Naive B cell (primary cell): Measurements from ENCODE around the gene PTX3. TPM values are rescaled to one million over a fixed set of nuclear protein-coding genes. Genes with fewer than 3 reads are reported as not detected.

ENCODE experiments used
- ATAC-seq, 2 donors: fragments of 150-1000 bp; cut with Tn5 transposase; 2 replicates each; pipeline ENCODE4 v1.10.0; 2021; ENCODE audit warnings: low read depth in 2 of 2, mild to moderate bottlenecking in 2 of 2, moderate library complexity in 2 of 2
- DNase-seq: peaks from one replicate; pipeline ENCODE4 v3.0.0; 2022
- H3K27ac Mint-ChIP-seq, 6 donors: one replicate each; pipeline ENCODE4 v1.8.0; 2020 to 2022; ENCODE audit warnings: mild to moderate bottlenecking in 6 of 6, mixed read lengths in 6 of 6, moderate library complexity in 5 of 6, inconsistent platforms in 2 of 6
- H3K27me3 Mint-ChIP-seq, 3 donors: one replicate each; pipeline ENCODE4 v1.8.0; 2021 to 2022; ENCODE audit warnings: mixed read lengths in 3 of 3, mild to moderate bottlenecking in 1 of 3
- H3K36me3 Mint-ChIP-seq, 2 donors: one replicate each; pipeline ENCODE4 v1.8.0; 2020 to 2022; ENCODE audit warnings: mixed read lengths in 2 of 2, inconsistent platforms in 1 of 2, mild to moderate bottlenecking in 1 of 2
- H3K4me1 Mint-ChIP-seq, 3 donors: one replicate each; pipeline ENCODE4 v1.8.0; 2020 to 2022; ENCODE audit warnings: mixed read lengths in 3 of 3, inconsistent platforms in 1 of 3, mild to moderate bottlenecking in 1 of 3, moderate library complexity in 1 of 3
- H3K4me3 Mint-ChIP-seq, 8 donors: one replicate each; pipeline ENCODE4 v1.8.0; 2020 to 2022; ENCODE audit warnings: mild to moderate bottlenecking in 8 of 8, mixed read lengths in 8 of 8, moderate library complexity in 8 of 8, inconsistent platforms in 2 of 8
- H3K9me3 Mint-ChIP-seq, 7 donors: one replicate each; pipeline ENCODE4 v1.8.0; 2020 to 2022; ENCODE audit warnings: mixed read lengths in 7 of 7, mild to moderate bottlenecking in 5 of 7, inconsistent platforms in 2 of 7, moderate library complexity in 1 of 7
- polyA plus RNA-seq, 6 donors: library from polyadenylated mRNA; unstranded; fragments of 300-500 nt; fragmentation: Illumina TruSeq; gene quantifications; one replicate each; pipeline ENCODE4 v1.2.3, GENCODE V29; 2021; ENCODE audit warnings: low read depth in 6 of 6

PTX3 gene
- polyA plus RNA-seq, 6 donors from 2014 or later: 0.20 TPM; not detected in 5

DNA sequence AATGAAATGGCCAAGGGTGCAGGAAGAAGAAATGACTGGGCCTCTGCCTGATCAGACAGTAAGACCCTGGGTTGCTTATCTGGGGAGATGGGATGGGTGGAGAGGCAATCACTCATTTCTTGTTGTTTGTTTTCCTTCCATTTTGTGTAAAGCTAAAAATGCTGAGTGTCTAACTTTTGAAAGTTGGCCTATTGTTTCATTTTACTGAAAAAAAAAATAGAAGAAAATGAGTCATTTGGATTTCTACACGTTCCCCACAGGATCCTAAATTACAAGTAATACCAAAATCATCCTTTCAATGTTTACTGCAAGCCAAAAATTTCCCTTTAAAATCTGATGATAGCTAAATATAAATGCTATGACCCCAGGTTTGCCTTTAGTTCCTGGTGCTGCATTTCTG, 30.6 kb downstream of the PTX3 start:
- Mint-ChIP-seq H3K9me3 (no peaks in the 10 kb centered on the region), H3K4me1 (no peaks in the 10 kb centered on the region), H3K27me3 (peaks cover 0 to 9% (median 0%) of the 10 kb centered on the region in 3 donors), H3K4me3 (no peak overlapping the region), H3K36me3 (no peaks in the 10 kb centered on the region), H3K27ac (no peak overlapping the region)
- no peak for ATAC-seq
- DNase-seq: no peak

DNA sequence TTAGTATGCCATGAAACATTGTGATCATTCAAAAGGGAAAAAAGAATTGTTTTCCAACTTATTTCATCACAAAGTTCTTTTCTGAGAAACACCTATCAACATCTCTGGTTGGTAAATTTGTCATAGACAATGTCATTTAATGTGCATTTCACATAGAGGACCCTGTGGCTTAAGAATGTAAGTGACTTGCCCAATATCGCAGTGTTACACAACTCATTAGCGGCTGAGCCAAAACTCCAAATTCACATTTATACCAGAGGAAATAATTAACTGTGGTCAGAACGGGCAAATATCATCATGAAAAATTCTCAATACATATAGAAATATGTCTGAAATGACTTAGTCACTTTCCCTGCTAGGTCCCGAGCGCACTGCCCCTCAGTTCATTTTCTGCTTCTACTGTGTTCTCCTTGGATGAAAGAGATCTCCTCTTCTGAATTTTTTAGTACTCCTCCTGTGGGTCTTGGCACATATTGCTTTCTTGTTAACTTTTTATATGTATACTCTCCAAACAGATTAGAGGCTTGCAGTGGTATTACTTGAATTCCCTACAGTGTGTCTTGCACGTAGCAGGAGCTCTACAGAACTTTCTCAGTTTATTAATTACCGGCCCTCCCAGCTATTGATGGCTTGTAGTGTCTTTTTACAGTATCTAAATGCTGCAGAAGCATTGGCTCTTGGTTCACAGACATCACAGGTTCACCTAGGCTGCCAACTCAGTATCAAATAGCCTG, 33.1 kb downstream of the PTX3 start:
- Mint-ChIP-seq H3K4me3 (no peak overlapping the region), H3K4me1 (no peaks in the 10 kb centered on the region), H3K27ac (no peak overlapping the region), H3K36me3 (no peaks in the 10 kb centered on the region), H3K9me3 (peaks cover 0 to 2% (median 0%) of the 10 kb centered on the region in 7 donors), H3K27me3 (no peaks in the 10 kb centered on the region)
- DNase-seq (no peak), ATAC-seq (no peak)

DNA sequence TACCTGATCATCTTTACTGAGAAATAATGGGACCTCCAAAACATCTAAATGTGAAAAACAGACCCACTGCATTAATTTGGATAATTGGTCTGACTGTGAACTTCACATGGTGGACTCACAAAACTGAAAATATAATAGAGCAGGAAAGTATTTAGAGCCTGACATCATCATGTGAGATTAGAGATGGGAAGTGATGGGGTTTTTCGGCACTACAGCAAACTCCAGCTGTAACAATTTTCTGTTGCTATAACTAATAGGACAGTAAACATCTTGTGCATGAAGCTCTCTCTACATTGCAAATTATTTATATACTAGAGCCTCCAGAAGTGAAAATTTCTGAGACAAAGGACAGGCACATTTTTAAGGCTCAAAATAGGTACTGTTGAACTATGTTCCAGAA, 34.4 kb downstream of the PTX3 start:
- Mint-ChIP-seq H3K4me1 (no peaks in the 10 kb centered on the region), H3K27me3 (no peaks in the 10 kb centered on the region), H3K27ac (no peak overlapping the region), H3K4me3 (no peak overlapping the region), H3K9me3 (peaks cover 0 to 2% (median 0%) of the 10 kb centered on the region in 7 donors), H3K36me3 (no peaks in the 10 kb centered on the region)
- DNase-seq (no peak), ATAC-seq (no peak)

- H3K27ac Mint-ChIP-seq: no peak overlapping the region
- peaks cover 0 to 4% (median 0%) of the 10 kb centered on the region in 3 donors for H3K27me3 Mint-ChIP-seq
- no peaks in the 10 kb centered on the region for H3K36me3 Mint-ChIP-seq
- DNase-seq: no peak
- no peak for ATAC-seq
- no peak overlapping the region for H3K4me3 Mint-ChIP-seq
- H3K4me1 Mint-ChIP-seq: no peaks in the 10 kb centered on the region
- H3K9me3 Mint-ChIP-seq: peaks cover 0 to 6% (median 0%) of the 10 kb centered on the region in 7 donors
These were observed 36.0 kb downstream of the PTX3 start for GRCh38 chr3:157472648-157473047.

- Mint-ChIP-seq H3K4me3 (no peak overlapping the region), H3K27ac (no peak overlapping the region), H3K36me3 (no peaks in the 10 kb centered on the region), H3K27me3 (peaks cover 0 to 4% (median 0%) of the 10 kb centered on the region in 3 donors), H3K9me3 (peaks cover 0 to 6% (median under 1%) of the 10 kb centered on the region in 7 donors), H3K4me1 (no peaks in the 10 kb centered on the region)
- DNase-seq (no peak), ATAC-seq (no peak)
These were observed 39.3 kb downstream of the PTX3 start for GRCh38 chr3:157475921-157476414.

DNA sequence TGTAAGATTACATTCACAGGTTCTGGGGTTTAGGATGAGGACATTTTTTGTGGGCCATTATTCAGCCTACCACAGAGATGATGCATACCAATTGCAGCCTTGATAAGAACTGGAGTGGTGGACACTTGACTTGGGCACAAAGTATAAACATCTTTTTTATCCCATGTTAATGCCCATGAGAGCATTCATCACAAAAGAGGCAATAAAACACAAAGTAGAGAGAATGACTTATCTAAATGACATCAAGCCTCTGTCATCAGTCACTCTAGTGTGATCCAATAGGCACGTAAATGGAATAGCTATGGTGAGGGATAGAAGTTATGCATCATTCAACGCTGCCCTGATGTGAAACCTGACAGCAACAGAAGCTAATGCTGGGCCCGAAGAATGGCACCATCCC, 40.8 kb downstream of the PTX3 start:
- ATAC-seq: no peak
- H3K36me3 Mint-ChIP-seq: no peaks in the 10 kb centered on the region
- H3K9me3 Mint-ChIP-seq: peaks cover 0 to 8% (median 2%) of the 10 kb centered on the region in 7 donors
- H3K4me3 Mint-ChIP-seq: no peak overlapping the region
- H3K27me3 Mint-ChIP-seq: peaks cover 0 to 10% (median 4%) of the 10 kb centered on the region in 3 donors
- no peak overlapping the region for H3K27ac Mint-ChIP-seq
- no peaks in the 10 kb centered on the region for H3K4me1 Mint-ChIP-seq
- DNase-seq: no peak

DNA sequence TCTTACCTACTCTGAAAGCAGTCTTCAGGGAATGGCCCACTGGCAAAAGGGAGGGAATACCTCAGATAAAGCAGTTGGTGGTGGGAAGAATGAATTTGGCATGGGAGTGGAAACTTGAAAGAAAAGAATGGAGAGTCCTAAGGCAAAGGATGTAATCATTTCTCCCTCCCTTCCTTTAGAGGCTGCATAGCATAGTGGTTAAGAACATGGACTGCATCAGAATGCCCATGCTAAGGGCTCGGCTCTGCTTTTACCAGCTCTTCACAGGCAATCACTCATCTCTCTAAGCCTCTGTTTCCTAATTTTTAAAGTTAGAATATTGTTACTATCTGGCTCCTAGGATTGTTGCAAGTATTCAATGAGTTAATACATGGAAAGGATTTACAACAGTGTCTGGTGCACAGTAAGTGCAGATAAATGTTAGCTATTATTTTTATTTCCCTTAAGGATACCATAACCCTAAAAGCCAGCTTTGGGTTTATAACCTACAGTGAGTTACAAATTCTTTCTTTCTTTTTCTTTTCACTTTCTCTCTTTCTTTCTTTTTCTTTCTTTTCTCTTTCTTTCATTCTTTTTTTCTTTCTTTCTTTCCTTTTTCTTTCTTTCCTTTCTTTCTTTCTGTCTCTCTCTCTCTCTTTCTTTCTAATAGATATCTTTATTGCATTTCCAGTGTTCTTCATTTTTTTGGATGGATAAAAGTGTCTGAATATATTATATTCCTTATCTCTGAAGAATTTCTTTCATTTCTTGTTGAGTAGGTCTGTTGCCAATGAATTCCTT, 43.0 kb downstream of the PTX3 start:
- H3K4me1 Mint-ChIP-seq: no peaks in the 10 kb centered on the region
- H3K36me3 Mint-ChIP-seq: no peaks in the 10 kb centered on the region
- DNase-seq (no peak), ATAC-seq (no peak)
- H3K4me3 Mint-ChIP-seq: no peak overlapping the region
- H3K27me3 Mint-ChIP-seq: peaks cover 4 to 14% (median 9%) of the 10 kb centered on the region in 3 donors
- H3K9me3 Mint-ChIP-seq: peaks cover 0 to 17% (median 6%) of the 10 kb centered on the region in 7 donors
- H3K27ac Mint-ChIP-seq: no peak overlapping the region

DNA sequence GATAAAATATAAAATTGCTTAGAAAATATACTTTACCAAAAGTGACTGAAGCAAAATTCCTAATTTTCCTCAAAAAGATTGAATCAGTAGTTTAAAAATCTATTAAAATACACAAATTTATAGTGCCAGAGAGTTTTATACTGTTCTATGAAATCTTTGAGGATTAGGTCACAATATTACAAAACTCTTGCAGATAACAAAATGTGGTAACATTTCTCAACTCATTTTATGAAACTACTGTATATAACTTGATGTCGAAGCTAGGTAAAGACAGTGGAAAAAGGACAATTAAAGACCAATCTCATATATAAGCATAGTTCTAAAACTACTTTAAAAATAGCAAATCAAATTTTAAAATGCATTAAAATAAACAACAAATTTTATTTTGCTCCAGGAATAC, 50.7 kb downstream of the PTX3 start:
- ATAC-seq (no peak), DNase-seq (no peak)
- Mint-ChIP-seq H3K4me1 (no peaks in the 10 kb centered on the region), H3K27me3 (peaks cover 0 to 18% (median 10%) of the 10 kb centered on the region in 3 donors), H3K27ac (no peak overlapping the region), H3K9me3 (peaks cover 0 to 16% (median 2%) of the 10 kb centered on the region in 7 donors), H3K36me3 (no peaks in the 10 kb centered on the region), H3K4me3 (no peak overlapping the region)

DNA sequence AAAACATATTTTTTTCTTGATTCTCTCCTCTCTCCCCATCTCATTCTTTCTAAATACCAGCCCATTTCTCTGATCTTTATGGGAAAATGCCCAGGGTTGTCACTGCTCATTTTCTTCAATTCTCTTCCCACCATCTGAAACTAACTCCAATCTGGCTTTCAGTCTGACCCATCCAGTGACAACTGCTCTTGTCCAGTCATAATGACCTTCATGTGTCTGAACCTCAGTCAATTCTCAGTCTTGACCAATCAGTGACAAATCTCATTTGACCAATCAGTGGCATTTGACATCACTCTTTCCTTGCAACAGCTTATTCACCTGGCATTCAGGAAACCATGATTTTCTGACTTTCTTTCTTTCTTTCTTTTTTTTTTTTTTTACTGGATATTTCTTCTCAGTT, 51.5 kb downstream of the PTX3 start:
- no peaks in the 10 kb centered on the region for H3K4me1 Mint-ChIP-seq
- peaks cover 0 to 18% (median 6%) of the 10 kb centered on the region in 3 donors for H3K27me3 Mint-ChIP-seq
- H3K4me3 Mint-ChIP-seq: no peak overlapping the region
- H3K36me3 Mint-ChIP-seq: no peaks in the 10 kb centered on the region
- DNase-seq (no peak), ATAC-seq (no peak)
- peak overlapping the region in 1 of 6 donors; percentile 47 for H3K27ac Mint-ChIP-seq
- peaks cover 0 to 8% (median 0%) of the 10 kb centered on the region in 7 donors for H3K9me3 Mint-ChIP-seq

DNA sequence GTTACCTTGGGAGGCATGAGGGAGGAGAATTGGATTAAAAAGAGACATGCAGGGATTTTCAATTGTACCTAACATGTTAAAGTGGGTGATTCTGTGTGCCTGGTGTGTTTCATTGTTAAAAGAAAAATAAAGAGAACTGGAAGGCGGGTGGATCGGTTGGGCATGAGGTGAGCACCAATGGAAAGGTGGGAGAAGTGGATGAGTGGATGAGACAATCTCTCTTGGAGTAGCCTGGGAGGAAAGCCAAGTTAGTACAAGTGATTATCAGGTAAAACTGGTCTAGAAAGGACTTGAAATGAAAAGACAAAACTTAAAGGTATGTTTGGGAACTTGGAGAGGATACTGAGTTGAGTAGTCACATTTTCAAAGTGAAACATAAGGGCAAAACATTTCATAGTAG, 54.5 kb downstream of the PTX3 start:
- Mint-ChIP-seq H3K9me3 (no peaks in the 10 kb centered on the region), H3K4me3 (no peak overlapping the region), H3K27me3 (peaks cover 9 to 20% (median 14%) of the 10 kb centered on the region in 3 donors), H3K36me3 (no peaks in the 10 kb centered on the region), H3K4me1 (no peaks in the 10 kb centered on the region), H3K27ac (peak overlapping the region in 2 of 6 donors; percentile 3 to 12)
- no peak for DNase-seq
- ATAC-seq: no peak

Other genes with a start within 250 kb of the PTX3 start
- 1 to 10 TPM in 1 of 6 donors, under 1 TPM in 1, not detected in 4; 0.20 to 1.6 TPM for gene VEPH1, start 66.6 kb downstream of the PTX3 start, polyA plus RNA-seq